Fibroblast of gingiva (primary cell): ENCODE measurements around the gene NBPF8.
"Not testable (repeated sequence)": the region's sequence is repeated elsewhere in the genome, so short reads cannot be mapped to it uniquely, and the experiment has no call there.

ENCODE experiments used
- DNase-seq: peaks from one replicate; pipeline ENCODE4 v3.0.0-alpha.2; 2011; ENCODE audit warnings: low read depth

Gene NBPF8

GRCh38 chr1:120414911-120415480, at the start of gene NBPF8:
Gene NBPF8, plus strand, starts transcription at chr1:120415035. Its CDS starts 21,488 bp downstream, at chr1:120436523.
- peak; percentile 64 for DNase-seq

GRCh38 chr1:120367709-120368108, 47.1 kb upstream of the NBPF8 start:
- not testable (repeated sequence) for DNase-seq

- not testable (repeated sequence) for DNase-seq
Observed at GRCh38 chr1:120386651-120387050, 28.2 kb upstream of the NBPF8 start.

- peak; percentile 38 for DNase-seq
Observed at GRCh38 chr1:120388597-120389126, 26.2 kb upstream of the NBPF8 start.

GRCh38 chr1:120391365-120391764, 23.5 kb upstream of the NBPF8 start:
- DNase-seq: not testable (repeated sequence)

- DNase-seq: not testable (repeated sequence)
Observed at GRCh38 chr1:120393316-120394232, 21.3 kb upstream of the NBPF8 start.

GRCh38 chr1:120405348-120405747, 9.5 kb upstream of the NBPF8 start:
- not testable (repeated sequence) for DNase-seq

- peak; percentile 8 for DNase-seq
Observed at GRCh38 chr1:120414451-120414850, 384 bp upstream of the NBPF8 start.

GRCh38 chr1:120415492-120415961, 692 bp downstream of the NBPF8 start:
- peak; percentile 44 for DNase-seq

- DNase-seq: not testable (repeated sequence)
Observed at GRCh38 chr1:120425063-120425462, 10.2 kb downstream of the NBPF8 start.

- DNase-seq: peak; percentile 3
Observed at GRCh38 chr1:120431626-120432025, 16.8 kb downstream of the NBPF8 start.

- DNase-seq: not testable (repeated sequence)
Observed at GRCh38 chr1:120433831-120434230, 19.0 kb downstream of the NBPF8 start.

GRCh38 chr1:120449124-120449523, 34.3 kb downstream of the NBPF8 start:
- DNase-seq: not testable (repeated sequence)
